Bone marrow (tissue), 2 donors: Measurements from ENCODE around the gene GGTA1.
A peak's percentile ranks its signal among the peaks of the same experiment; 100 is the strongest.
"Not testable (repeated sequence)": the region's sequence is repeated elsewhere in the genome, so short reads cannot be mapped to it uniquely, and the experiment has no call there.

Experiments used
- DNase-seq, 2 donors: peaks; one replicate each; lab custom pipeline; 2025; lab: John Stamatoyannopoulos, UW

Gene GGTA1

DNA sequence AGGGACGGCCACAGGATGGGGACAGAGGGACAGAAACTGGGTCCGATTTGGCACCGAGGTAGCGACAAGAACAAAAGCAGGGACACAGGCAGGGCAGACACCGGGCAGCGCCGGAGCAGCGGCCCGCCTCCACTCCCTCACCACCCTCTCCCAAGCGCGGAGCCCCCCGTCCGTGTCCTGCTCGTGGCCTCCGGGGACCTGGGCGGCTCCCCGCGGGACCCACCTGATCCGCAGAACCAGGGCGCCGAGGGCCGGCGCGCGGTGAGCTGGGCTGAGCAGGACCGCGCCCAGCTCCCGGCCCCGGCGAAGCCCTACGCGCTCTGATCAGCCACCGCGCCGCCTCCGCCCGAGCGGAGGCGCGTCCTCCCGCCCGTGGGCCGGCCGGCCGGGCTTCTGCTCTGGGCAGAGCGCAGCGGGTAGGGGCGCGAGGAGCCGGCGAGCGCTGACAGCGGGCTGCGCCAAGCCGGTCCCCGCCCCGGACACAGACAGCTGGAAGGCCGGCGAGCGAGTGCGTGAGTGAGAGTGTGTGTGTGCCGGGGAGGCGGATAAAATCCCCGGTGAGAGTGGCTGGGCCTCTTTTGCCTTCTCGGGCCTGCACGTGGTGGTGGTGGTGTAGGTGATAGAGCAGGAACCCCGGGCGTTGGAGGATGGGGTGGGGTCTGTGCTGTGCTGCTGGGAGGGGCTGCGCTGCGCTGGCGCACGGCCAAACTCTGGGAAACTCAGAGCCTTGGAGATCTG is at the start of gene GGTA1:
Gene GGTA1 (minus strand): TSS at position 418 of the 738 bp plus-strand sequence. CDS start 31,922 bp downstream, outside the sequence.
- peak in 1 of 2 donors; percentile 36 for DNase-seq

DNA sequence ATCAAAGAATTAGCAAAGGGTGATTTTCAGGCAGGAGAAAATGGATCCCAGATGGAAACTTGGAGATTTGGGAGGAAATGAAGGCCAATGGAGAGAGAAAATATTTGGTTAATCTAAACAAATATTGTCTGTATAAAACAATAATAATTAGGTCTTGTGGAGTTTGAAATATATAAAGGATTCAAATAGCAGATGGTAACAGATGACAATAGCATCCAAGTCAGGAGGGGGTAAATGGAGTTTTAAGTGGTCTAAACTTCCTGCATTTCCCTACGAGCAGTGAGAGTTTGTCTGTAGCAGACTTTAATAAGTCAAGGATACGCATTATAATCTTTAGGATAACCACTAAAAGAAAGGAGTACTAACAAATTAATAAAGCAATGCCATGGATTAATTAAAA is 49.0 kb upstream of the GGTA1 start:
- DNase-seq, result no peak

DNA sequence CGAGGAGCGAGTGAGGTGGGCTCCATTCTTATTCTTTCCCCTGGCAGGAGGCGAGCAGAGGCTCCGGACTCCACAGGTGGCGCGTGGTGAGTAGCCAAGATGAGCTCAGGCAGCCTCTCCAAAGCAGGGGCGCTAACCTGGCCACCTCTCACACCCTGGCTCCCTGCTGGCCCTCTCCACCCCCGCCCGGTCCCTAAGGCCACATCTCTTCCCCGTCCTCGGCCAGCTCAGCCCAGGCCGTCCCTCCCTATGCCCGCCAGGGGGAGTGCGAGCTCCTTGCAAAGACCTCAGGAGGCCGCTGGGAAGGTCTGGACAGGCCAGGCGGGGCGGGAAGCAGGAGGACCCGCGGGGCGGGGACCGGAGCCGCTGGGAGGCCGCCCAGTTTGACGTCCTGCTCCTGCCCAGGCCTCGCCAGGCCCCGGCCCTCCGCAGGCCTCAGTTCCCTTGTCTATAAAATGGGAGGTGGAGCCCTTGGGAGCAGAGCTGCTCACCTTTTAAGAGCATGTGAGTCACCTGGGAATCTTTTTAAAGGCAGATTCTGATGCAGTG is 46.3 kb upstream of the GGTA1 start:
- DNase-seq, result peak; percentile 43 to 46

DNA sequence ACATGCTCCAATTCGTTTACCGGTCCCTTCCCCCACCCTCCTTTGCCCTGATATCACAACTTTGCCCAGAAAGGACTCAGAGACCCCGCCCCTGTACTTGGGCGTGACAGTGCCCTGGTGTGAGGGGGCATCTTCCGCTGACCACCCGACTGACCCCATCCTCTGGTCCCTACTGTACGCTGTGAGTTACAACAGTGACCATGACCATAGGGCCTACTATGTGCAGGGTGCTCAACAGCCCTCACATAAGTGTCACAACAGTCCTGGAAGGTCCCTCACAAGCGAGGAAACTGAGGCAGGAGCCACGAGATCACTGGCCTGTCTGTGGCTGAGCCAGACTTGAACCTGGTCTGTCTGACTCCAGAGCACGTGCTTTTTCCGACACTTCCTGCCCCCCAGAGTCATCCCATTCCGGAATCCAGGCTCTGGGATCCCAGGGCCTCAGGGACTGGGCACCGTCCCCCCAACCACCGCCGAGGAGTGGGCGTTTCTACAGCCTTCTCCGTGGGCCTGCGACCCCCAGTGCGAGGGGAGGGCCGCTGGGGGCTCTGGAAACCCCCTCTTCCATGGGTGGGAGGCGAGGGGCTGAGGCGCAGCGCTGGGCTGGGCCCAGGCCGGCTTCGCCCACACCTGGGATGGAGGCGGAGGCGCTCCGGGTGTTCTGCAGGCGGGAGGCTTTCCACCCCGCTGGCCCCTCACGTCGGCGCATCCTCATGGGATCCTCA is 45.7 kb upstream of the GGTA1 start:
- no peak for DNase-seq

DNA sequence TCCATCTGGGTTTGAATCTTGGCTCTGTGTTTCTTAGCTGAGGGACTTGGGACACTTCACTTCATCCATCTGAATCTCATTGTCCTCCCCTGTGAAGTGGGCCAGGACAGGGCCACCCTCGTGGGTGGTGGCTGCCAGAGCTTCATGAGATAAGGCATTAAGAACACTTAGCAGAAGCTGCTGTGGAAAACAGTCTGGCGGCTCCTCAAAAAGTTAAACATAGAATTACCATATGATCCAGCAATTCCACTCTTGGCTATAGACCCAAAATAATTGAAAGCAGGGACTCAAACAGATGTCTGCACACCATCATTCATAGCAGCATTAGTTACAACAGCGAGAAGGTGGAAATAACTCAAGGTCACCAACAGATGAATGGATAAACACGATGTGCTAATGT is 42.4 kb upstream of the GGTA1 start:
- DNase-seq, result no peak

DNA sequence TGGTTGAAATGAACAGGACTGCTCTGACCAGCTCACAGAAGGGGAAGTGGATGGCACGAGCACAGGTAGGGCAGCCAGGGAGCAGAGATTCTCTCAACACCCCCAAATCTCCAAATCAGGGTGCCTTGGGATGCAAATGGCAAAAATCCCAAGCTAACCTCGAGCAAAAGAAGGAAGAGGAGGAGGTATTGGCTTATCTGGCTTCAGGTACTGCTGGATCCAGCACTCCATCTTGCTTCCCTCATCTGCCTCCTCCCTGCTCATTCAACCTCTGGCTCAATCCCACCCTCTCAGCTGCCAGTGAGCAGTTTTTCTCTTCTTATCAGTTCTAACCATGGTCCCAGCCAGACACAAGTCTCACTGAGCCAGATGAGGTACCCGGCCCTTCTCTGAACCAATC is 41.6 kb upstream of the GGTA1 start:
- DNase-seq, result no peak

DNA sequence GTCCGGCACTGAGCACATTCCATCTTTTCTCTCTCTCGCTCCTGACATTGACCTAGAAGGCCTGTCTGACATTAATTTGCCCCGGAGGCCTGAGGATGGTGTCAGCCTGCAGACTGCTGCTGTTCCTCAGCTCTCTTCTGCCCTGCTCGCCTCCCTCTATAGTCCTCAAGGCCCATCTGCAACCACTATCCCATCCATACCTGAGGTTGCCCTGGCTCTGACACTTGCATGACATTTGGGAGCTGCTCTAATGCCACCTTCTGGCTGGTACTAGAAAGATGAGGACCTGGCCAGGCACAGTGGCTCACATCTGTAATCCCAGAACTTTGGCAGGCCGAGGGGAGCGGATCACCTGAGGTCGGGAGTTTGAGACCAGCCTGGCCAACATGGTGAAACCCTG is 38.6 kb upstream of the GGTA1 start:
- DNase-seq, result no peak

DNA sequence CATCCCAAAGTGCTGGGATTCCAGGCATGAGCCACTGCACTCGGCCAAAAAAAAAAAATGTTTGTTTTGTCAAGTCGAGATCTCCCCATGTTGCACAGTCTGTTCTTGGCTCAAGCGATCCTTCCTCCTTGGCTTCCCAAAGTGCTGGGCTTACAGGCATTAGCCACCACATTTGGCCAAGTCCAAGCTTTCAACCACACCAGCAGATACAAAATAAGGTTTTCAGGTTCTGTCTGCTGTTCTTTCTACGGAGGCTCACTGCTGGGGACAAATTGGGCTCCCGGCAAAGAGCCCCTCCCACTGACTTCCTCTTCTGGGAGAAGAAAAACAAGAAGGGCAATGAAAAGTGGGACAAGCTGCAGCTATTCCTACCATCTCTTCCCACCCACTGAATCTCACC is 37.6 kb upstream of the GGTA1 start:
- DNase-seq, result no peak

DNA sequence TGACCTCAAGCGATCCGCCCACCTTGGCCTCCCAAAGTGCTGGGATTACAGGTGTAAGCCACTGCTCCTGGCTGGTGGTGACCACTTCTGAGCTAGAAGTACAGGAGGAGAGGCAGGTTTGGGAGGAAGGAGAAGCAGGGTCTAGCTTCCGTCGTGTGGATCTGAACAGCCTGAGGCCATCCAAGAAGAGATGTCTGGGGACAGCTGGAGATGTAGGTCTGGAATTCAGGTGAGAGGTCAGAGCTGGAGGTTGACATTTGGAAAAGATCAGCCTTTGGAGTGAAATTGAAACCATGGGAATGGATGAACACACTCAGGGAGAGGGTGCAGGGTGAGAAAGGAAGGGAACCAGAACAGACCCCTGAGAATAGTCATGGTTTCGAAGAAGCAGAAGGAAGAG is 33.2 kb upstream of the GGTA1 start:
- DNase-seq, result no peak

DNA sequence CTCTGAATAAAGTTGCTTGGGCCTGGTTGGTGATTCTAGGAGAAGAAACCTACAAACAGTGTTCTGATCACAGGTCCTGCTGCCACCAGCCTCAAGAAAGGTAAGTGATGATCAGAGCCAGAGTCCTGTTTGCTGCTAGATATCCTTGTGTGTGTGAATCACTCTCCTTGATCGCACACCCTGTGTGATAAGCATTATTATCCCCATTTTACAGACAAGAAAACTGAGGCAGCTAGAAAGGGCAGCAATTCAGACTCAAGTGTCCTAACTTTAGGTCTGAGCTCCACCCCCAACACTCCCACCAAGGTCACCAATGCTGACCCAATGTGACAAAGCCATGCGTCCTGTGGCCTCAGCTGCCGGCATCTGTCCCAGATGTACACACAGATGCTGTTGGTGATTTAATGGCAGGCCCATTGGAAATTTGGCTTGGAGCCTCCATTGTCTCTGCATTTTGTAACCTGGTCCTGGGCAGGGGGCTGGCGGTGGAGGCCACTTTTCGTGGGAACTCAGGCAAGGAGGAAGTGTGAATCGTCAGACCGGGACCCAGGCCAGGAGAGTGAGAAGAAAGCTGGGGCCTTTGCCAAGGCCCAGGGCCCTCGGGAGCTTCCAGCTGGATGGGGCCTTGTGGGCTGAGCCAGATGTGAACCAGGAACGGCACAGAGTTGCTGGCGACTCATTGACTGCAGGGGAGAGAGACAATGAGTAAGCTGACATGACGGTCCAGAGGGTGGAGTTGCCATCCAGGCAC is 29.8 kb upstream of the GGTA1 start:
- no peak for DNase-seq

DNA sequence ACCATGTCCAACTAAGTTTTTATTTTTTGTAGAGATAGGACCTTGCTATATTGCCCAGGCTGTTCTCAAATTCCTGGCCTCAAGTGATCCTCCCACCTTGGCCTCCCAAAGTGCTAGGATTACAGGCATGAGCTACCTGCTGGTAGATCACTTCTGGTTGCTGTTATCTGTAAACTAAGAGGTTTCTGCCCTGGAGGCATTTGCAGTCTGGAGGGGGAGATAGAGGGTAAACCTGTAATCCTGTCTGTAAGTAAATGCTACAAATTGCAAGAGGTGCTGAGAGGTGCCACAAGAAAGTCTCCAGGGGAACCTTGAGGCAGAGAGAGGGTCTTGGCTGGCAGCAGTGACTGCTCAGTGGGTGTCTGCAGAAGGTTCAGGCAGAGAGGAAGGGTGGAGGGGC is 29.0 kb upstream of the GGTA1 start:
- DNase-seq, result no peak

DNA sequence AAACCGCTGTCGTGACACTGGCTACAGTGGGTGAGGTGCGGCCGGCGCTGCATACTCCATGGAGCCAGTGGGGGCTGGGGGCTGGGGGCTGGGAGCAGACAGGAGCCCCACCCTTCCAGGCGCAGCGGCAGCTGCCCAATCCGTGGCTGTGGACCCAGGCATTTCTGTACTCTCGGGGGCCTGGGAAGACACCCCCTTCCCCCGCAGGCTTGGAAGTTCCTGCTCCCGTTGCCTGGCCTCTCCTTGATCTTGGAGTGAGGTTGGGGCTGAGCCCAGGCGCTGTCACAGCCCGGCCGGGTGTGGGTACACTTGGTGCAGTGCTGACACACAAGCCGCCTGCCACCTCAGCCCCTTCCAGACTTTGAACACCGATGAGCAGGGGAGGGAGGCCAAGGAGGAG is 27.7 kb upstream of the GGTA1 start:
- DNase-seq, result no peak

DNA sequence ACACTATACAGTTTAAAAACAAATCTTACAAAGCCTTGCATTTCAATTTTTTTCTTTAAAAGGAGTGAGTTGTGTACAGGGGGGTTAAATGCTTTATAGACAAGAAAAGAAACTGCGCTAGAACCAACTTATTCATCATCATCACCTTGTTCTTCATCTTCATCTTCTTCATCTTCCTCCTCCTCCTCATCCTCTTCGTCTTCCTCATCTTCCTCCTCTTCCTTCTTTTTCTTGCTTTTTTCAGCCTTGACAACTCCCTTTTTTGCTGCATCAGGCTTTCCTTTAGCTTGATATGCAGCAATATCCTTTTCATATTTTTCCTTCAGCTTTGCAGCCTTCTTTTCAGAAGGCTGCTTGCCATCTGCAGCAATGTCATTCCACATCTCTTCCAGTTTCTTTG is 20.0 kb upstream of the GGTA1 start:
- not testable (repeated sequence) for DNase-seq

DNA sequence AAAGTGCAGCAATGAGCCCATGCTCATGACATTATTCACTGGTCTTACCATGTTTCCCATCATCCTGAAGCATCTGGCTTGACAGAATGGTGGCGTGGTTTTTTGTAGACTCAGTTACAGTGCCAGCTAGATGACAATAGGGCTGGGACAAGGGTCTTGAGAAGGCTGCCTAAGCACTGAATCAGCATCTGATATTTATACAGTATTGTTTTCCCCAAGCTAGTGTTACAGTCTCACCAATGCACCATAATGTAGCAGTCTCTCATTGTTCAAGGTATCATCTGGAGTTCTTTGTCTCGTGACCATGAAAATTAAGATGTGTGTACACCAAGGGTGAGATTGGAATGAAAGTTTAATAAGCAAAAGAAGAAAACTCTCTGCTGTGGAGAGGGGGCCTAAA is 19.0 kb upstream of the GGTA1 start:
- no peak for DNase-seq

DNA sequence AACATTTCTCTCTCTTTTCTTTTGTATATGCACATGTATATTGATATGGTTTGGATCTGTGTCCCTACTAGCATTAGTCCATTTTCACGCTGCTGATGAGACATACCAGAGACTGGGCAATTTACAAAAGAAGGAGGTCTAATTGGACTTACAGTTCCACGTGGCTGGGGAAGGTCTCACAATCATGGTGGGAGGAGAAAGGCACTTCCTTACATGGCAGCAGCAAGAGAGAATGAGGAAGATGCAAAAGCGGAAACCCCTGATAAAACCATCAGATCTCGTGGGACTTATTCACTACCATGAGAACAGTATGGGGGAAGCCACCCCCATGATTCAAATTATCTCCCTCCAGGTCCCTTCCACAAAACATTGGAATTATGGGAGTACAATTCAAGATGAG is 13.5 kb upstream of the GGTA1 start:
- DNase-seq, result peak in 1 of 2 donors; percentile 27

DNA sequence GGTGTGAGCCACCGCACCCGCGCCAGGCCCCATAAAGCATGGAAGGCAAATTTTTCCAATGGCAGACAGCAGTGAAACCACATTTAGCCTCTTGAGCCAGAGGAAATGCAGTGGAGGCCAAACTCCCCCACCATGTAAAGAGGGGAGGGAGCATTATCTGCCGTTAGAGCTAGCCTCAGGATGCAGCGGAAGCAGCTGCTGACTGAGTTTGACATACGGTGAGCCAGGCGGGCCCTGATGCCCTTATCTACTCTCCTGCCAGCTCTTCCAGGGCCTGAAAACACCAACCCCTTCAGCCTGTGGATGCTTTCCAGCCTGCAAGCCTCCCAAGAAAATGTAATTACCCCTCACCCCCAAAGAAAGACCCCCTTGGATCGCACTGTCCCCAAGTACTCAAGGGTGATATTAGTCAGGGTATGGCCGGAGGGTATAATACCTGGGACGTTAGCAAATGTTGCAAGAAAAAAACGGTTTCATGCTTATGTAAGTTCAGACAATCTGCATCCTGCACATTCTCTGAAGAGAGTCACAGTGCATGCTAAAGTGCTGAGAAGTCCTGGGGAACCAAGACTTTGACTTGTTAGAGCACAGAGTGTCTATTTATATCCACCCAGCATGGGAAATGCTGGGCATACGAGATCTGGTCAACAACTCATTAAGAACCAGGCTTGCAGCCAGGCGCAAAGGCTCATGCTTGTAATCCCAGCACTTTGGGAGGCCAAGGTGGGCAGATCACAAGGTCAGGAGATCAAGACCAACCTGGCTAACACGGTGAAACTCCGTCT is 11.3 kb upstream of the GGTA1 start:
- peak in 1 of 2 donors; percentile 95 for DNase-seq

DNA sequence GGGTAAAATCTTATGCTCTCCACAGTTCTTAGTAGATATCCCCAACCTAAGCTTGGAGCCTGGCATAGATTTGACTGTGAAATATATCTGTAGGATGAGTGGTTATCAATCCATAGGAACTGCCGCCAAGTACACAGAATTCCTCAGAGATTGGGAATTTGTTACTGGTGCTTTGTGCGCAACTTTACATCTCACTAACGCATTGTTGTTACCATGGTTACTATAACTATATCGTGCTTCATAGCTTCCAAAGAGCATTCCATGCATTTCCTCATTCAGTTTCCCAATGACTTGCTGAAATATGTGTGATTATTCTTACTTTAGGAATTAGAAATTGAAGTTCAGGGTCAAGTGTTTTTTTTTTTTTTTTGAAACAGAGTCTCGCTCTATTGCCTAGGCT is 9.5 kb upstream of the GGTA1 start:
- no peak for DNase-seq

DNA sequence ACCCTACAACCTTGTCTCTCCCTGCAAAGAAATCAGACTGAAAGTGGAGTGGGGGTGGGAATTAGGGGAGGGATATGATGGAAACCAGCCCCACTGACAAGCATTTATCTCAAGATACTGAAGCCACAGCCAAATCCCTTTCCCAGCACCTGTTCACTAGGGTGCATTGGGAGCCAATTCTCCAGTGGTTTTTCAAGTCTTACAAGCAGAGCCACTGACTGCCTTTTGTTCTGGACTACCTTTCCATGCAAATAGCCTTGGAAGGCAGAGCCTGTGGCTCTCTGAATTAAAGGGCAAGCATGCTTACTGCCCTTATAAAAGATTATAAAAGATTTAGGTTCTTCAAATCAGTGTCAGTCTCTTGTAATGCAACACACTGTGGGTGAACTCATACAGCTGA is 8.8 kb upstream of the GGTA1 start:
- no peak for DNase-seq

DNA sequence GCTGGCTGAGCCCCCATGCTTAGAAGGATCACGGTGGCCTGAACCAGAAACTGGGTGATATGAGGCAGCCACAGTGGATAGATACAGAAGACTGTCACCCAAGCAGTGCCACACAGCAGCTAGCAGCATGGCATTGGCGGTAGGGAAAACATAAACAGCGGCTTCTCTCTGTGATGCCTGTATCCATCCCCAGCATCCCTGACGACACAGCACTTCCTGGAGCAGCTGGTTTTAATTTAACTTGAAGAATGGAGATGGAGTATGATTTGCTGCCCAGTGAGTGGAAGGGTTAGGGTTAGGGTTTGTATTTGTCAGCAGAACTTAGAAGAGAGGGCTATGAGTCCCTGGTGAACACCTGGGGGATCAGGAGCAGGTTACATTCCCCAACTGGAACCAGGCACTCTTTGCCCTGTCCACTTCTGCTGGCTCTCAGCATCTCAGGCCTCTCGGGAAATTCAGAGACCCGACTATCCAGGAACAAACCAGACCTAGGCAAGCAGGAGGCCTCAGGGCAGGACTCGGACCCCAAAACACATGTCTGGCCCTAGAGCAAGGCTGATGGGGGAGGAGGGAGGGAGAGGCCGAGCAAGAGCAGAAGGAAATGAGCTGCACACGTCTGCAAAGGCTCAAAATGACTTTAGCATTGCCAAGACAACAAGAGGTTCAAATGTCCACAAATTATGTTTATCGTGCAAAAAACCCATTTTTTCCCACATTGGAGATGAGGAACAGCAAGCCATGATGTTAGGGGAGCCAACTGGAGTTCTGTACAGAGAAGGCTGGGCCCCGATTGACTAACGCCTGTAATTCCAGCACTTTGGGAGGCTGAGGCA is 6.5 kb upstream of the GGTA1 start:
- no peak for DNase-seq

DNA sequence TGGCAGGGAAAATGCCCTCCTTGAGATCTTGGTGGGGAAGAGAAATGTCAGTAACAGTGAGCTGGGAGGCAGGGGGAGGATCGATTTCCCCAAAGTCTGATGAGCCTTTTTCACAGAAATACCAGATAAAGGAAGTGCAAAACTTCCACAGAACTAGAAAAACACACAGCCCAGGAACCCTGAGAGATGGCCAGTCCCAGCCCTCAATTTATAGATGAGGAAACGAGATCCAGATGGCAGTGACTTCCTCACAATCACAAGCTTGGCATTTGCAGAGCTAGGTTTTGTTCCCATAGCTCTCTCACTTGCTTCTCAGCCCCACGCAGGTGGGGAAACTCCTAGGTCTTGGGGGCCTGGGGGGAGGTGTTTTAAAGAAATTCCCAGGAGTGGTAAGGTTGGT is 3.8 kb upstream of the GGTA1 start:
- DNase-seq, result peak in 1 of 2 donors; percentile 48

DNA sequence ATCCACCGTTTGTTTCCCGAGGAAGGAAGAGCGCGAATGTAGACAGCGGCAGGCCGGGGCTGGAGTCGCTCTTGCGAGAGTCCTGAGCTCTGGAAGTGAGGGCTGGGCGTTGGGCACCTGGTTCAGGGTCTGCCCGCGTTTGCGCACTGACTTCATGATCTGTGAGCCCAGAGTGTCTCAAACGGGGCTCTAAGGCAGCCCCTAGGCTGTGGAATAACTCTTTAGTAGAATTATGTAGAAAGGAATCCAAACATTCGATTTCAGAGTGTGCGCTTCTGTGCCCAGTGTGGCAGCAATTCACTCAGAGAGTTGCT is 478 bp upstream of the GGTA1 start:
- DNase-seq, result no peak
